GM18520 (cell line): ENCODE results near the gene CARMIL1.

Experiments
- ATAC-seq: cut with Tn5 transposase; IDR thresholded peaks from one replicate; pipeline ENCODE4 v1.9.1; 2021; ENCODE audit not compliant: unreplicated experiment

CARMIL1 gene

GRCh38 chr6:25497383-25498040 lies 218.3 kb downstream of the CARMIL1 start:
- no peak for ATAC-seq

- no peak for ATAC-seq
These were observed 219.3 kb downstream of the CARMIL1 start for GRCh38 chr6:25498505-25498904.

GRCh38 chr6:25499615-25500235 lies 220.6 kb downstream of the CARMIL1 start:
- no peak for ATAC-seq

- ATAC-seq = no peak
These were observed 224.5 kb downstream of the CARMIL1 start for GRCh38 chr6:25503686-25504085.

GRCh38 chr6:25504661-25505060 lies 225.5 kb downstream of the CARMIL1 start:
- no peak for ATAC-seq

- ATAC-seq = no peak
These were observed 226.8 kb downstream of the CARMIL1 start for GRCh38 chr6:25506020-25506419.

GRCh38 chr6:25508051-25508450 lies 228.9 kb downstream of the CARMIL1 start:
- ATAC-seq = no peak

GRCh38 chr6:25511376-25511775 lies 232.2 kb downstream of the CARMIL1 start:
- ATAC-seq = no peak

- no peak for ATAC-seq
These were observed 233.4 kb downstream of the CARMIL1 start for GRCh38 chr6:25512560-25512959.

GRCh38 chr6:25519856-25520255 lies 240.7 kb downstream of the CARMIL1 start:
- no peak for ATAC-seq

GRCh38 chr6:25524542-25524941 lies 245.4 kb downstream of the CARMIL1 start:
- no peak for ATAC-seq

GRCh38 chr6:25525078-25525477 lies 245.9 kb downstream of the CARMIL1 start:
- no peak for ATAC-seq

- ATAC-seq = no peak
These were observed 255.9 kb downstream of the CARMIL1 start for GRCh38 chr6:25534942-25535631.

GRCh38 chr6:25535632-25536225 lies 256.6 kb downstream of the CARMIL1 start:
- no peak for ATAC-seq

GRCh38 chr6:25536781-25537180 lies 257.6 kb downstream of the CARMIL1 start:
- no peak for ATAC-seq

GRCh38 chr6:25537349-25538018 lies 258.3 kb downstream of the CARMIL1 start:
- no peak for ATAC-seq

GRCh38 chr6:25541228-25541627 lies 262.1 kb downstream of the CARMIL1 start:
- no peak for ATAC-seq

- no peak for ATAC-seq
These were observed 264.1 kb downstream of the CARMIL1 start for GRCh38 chr6:25542984-25543910.

GRCh38 chr6:25544833-25545232 lies 265.7 kb downstream of the CARMIL1 start:
- ATAC-seq = no peak

GRCh38 chr6:25547797-25548196 lies 268.6 kb downstream of the CARMIL1 start:
- ATAC-seq = no peak
